Measurements from ENCODE around the gene ADISSP. TPM values are rescaled to one million over a fixed set of nuclear protein-coding genes. Genes with fewer than 3 reads are reported as not detected.

ADISSP gene
- total and polyA plus RNA-seq, 9 of the 15 experiments (the other 6 are each of a cell fraction or from before 2014, with no cell fraction given): 1.4 to 70.6 (median 23.4) TPM

DNA sequence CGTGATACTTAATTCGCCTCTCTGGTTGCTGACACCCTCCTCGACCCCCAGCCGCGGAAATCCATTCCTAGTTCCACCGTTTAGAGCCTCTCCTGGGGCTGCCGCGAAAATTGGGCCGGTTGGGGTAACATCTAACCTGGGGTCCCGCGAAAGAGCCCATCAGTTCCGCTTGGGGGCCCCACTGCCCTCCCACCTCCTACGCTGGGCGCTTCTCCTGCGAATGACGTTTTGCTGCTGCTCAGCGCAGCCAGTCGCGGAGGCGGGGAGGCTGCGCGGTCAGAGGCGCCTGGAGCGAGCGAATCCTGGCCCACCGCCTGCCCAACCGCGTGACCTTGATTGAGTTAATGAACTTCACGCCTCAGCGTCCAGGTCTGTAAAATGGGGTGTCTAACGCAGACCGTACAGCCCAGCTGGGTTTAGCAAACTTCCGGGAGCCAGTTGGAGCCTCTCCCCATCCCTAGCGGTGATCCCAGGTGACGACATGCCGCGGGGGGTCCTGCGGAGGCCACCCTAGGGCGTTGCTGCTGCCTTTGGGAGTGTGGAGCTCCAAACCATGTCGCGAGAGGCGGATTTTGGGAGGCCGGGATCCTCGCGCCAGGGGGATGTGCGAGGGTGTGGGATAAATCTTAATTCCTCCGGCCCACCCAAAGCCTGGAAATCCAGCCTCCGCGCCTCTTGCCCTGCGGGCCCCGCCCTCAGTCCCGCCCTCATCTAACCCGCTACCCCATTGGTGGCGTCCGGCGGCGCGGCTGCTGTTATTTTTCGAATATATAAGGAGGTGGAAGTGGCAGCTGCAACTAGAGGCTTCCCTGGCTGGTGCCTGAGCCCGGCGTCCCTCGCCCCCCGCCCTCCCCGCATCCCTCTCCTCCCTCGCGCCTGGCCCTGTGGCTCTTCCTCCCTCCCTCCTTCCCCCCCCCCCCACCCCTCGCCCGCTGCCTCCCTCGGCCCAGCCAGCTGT is 28.2 kb upstream of the ADISSP start, which contains the start of gene CDC25B (continued):
- TF ChIP-seq, protein P1, sequence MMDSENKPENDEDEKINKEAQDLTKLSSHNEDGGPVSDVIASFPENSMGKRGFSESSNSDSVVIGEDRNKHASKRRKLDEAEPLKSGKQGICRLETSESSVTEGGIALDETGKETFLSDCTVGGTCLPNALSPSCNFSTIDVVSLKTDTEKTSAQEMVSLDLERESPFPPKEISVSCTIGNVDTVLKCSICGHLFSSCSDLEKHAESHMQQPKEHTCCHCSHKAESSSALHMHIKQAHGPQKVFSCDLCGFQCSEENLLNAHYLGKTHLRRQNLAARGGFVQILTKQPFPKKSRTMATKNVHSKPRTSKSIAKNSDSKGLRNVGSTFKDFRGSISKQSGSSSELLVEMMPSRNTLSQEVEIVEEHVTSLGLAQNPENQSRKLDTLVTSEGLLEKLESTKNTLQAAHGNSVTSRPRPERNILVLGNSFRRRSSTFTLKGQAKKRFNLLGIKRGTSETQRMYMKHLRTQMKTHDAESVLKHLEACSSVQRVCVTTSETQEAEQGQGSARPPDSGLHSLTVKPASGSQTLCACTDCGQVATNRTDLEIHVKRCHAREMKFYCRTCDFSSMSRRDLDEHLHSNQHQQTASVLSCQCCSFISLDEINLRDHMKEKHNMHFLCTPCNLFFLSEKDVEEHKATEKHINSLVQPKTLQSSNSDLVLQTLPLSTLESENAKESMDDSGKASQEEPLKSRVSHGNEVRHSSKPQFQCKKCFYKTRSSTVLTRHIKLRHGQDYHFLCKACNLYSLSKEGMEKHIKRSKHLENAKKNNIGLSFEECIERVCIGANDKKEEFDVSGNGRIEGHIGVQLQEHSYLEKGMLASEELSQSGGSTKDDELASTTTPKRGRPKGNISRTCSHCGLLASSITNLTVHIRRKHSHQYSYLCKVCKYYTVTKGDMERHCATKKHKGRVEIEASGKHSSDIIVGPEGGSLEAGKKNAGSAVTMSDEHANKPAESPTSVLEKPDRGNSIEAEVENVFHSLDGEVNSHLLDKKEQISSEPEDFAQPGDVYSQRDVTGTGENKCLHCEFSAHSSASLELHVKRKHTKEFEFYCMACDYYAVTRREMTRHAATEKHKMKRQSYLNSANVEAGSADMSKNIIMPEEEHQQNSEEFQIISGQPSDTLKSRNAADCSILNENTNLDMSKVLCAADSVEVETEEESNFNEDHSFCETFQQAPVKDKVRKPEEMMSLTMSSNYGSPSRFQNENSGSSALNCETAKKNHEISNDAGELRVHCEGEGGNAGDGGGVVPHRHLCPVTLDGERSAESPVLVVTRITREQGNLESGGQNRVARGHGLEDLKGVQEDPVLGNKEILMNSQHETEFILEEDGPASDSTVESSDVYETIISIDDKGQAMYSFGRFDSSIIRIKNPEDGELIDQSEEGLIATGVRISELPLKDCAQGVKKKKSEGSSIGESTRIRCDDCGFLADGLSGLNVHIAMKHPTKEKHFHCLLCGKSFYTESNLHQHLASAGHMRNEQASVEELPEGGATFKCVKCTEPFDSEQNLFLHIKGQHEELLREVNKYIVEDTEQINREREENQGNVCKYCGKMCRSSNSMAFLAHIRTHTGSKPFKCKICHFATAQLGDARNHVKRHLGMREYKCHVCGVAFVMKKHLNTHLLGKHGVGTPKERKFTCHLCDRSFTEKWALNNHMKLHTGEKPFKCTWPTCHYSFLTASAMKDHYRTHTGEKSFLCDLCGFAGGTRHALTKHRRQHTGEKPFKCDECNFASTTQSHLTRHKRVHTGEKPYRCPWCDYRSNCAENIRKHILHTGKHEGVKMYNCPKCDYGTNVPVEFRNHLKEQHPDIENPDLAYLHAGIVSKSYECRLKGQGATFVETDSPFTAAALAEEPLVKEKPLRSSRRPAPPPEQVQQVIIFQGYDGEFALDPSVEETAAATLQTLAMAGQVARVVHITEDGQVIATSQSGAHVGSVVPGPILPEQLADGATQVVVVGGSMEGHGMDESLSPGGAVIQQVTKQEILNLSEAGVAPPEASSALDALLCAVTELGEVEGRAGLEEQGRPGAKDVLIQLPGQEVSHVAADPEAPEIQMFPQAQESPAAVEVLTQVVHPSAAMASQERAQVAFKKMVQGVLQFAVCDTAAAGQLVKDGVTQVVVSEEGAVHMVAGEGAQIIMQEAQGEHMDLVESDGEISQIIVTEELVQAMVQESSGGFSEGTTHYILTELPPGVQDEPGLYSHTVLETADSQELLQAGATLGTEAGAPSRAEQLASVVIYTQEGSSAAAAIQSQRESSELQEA (IDR thresholded peaks at IDR 0.05; ENCODE audit: low read depth): peak; percentile 34; the same call in 1 of the 2 replicates
- TF ChIP-seq, protein P2, sequence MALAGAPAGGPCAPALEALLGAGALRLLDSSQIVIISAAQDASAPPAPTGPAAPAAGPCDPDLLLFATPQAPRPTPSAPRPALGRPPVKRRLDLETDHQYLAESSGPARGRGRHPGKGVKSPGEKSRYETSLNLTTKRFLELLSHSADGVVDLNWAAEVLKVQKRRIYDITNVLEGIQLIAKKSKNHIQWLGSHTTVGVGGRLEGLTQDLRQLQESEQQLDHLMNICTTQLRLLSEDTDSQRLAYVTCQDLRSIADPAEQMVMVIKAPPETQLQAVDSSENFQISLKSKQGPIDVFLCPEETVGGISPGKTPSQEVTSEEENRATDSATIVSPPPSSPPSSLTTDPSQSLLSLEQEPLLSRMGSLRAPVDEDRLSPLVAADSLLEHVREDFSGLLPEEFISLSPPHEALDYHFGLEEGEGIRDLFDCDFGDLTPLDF (CRISPR knock-in tag; IDR thresholded peaks at IDR 0.05): no peak
- TF ChIP-seq ZNF174 (CRISPR knock-in tag; IDR thresholded peaks at IDR 0.05) (no peak), ZNF785 (CRISPR knock-in tag; IDR thresholded peaks at IDR 0.05) (no peak), ARID1B (IDR thresholded peaks at IDR 0.05) (peak; percentile 29; the same call in 1 of the 2 replicates), ZNF77 (CRISPR knock-in tag; IDR thresholded peaks at IDR 0.05) (no peak), SRF (CRISPR knock-in tag; IDR thresholded peaks at IDR 0.05) (no peak), FIP1L1 (IDR thresholded peaks at IDR 0.05; ENCODE audit: low read depth, low read length, poor library complexity, severe bottlenecking) (peak; percentile 29), ZNF263 (CRISPR knock-in tag; IDR thresholded peaks at IDR 0.05; ENCODE audit: borderline replicate concordance) (peak; percentile 92; the same call in 1 of the 2 replicates), ADNP (tag; IDR thresholded peaks at IDR 0.05) (peak; percentile 96), HDAC2 (IDR thresholded peaks at IDR 0.05) (peak; percentile 97), NFYB (IDR thresholded peaks at IDR 0.05; ENCODE audit: extremely low read depth, insufficient read length) (peak; percentile 5), ZBED1 (IDR thresholded peaks at IDR 0.05) (no peak)
- TF ChIP-seq, protein P3, sequence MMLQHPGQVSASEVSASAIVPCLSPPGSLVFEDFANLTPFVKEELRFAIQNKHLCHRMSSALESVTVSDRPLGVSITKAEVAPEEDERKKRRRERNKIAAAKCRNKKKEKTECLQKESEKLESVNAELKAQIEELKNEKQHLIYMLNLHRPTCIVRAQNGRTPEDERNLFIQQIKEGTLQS (IDR thresholded peaks at IDR 0.05): peak; percentile 59; the same call in 1 of the 2 replicates
- TF ChIP-seq, protein P3 (CRISPR knock-in tag; conservative IDR thresholded peaks at IDR 0.05): no peak

Measured in K562 (cell line).